GF-D8 (cell line): ENCODE measurements around the gene SBNO2.

Experiments used
- DNase-seq: peaks from one replicate; lab custom pipeline; 2025; lab: John Stamatoyannopoulos, UW

Gene SBNO2

GRCh38 chr19:1058112-1058511, 116.0 kb downstream of the SBNO2 start:
- DNase-seq, result no peak
